Measurements from ENCODE around the gene METTL27.

DNA sequence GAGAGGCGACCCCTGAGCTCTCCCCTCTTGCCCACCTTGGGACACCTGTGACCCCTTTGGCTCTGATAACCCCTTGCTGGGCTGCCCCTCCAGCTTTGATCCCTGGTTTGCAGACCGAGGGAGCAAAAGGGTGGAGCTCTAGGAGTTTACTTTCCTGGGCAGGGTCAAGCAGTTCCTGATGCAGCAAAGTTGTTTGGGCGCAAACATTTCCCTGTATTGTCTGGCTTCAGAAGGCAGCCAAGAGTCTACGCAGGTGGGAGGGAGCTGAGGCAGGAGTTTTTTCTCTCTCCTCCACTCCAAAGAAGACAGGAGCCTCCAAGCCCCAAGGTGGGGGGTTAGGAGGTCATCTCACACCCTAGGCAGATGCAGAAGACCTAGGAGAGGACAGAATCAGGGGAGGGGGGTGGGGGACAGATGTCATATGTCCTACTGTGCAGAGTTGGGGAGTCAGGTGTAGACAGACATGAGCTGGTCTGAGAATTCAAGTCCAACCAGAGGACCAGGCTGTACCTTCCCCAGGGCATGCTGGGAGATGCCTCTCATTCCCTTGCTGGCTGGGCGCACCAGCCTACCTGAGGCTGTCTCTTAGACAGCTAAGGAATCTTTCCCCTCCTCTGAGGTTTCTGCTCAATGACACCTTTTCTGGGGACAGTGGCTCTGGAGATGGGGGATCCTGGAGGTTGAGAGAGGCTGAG lies 39.2 kb upstream of the METTL27 start:
- TF ChIP-seq, protein P1, sequence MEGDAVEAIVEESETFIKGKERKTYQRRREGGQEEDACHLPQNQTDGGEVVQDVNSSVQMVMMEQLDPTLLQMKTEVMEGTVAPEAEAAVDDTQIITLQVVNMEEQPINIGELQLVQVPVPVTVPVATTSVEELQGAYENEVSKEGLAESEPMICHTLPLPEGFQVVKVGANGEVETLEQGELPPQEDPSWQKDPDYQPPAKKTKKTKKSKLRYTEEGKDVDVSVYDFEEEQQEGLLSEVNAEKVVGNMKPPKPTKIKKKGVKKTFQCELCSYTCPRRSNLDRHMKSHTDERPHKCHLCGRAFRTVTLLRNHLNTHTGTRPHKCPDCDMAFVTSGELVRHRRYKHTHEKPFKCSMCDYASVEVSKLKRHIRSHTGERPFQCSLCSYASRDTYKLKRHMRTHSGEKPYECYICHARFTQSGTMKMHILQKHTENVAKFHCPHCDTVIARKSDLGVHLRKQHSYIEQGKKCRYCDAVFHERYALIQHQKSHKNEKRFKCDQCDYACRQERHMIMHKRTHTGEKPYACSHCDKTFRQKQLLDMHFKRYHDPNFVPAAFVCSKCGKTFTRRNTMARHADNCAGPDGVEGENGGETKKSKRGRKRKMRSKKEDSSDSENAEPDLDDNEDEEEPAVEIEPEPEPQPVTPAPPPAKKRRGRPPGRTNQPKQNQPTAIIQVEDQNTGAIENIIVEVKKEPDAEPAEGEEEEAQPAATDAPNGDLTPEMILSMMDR (IDR thresholded peaks at IDR 0.05; ENCODE audit: poor library complexity, severe bottlenecking): no peak
- TF ChIP-seq, protein P2, sequence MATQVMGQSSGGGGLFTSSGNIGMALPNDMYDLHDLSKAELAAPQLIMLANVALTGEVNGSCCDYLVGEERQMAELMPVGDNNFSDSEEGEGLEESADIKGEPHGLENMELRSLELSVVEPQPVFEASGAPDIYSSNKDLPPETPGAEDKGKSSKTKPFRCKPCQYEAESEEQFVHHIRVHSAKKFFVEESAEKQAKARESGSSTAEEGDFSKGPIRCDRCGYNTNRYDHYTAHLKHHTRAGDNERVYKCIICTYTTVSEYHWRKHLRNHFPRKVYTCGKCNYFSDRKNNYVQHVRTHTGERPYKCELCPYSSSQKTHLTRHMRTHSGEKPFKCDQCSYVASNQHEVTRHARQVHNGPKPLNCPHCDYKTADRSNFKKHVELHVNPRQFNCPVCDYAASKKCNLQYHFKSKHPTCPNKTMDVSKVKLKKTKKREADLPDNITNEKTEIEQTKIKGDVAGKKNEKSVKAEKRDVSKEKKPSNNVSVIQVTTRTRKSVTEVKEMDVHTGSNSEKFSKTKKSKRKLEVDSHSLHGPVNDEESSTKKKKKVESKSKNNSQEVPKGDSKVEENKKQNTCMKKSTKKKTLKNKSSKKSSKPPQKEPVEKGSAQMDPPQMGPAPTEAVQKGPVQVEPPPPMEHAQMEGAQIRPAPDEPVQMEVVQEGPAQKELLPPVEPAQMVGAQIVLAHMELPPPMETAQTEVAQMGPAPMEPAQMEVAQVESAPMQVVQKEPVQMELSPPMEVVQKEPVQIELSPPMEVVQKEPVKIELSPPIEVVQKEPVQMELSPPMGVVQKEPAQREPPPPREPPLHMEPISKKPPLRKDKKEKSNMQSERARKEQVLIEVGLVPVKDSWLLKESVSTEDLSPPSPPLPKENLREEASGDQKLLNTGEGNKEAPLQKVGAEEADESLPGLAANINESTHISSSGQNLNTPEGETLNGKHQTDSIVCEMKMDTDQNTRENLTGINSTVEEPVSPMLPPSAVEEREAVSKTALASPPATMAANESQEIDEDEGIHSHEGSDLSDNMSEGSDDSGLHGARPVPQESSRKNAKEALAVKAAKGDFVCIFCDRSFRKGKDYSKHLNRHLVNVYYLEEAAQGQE (IDR thresholded peaks at IDR 0.05; ENCODE audit: borderline replicate concordance): no peak
- TF ChIP-seq EP300 (conservative IDR thresholded peaks at IDR 0.05; ENCODE audit: poor library complexity, severe bottlenecking) (no peak), POLR2AphosphoS5 (IDR thresholded peaks at IDR 0.05) (no peak), EZH2 (IDR thresholded peaks at IDR 0.05; ENCODE audit: borderline replicate concordance, insufficient read depth, low read length, poor library complexity, severe bottlenecking) (no peak), SMC3 (conservative IDR thresholded peaks at IDR 0.05; ENCODE audit: poor library complexity) (no peak), MXI1 (conservative IDR thresholded peaks at IDR 0.05; ENCODE audit: poor library complexity, severe bottlenecking) (no peak)

Data from neural cell (in vitro differentiated cells).